GM23338 (cell line): Measurements from ENCODE around the gene KDM4C.

Experiments
- CREB1 ChIP-seq: fragments of 250-450 bp; sonication (Bioruptor Pico); IDR thresholded peaks from 2 replicates; pipeline ENCODE4 v1.5.0; 2020; ENCODE audit warnings: low read depth, mild to moderate bottlenecking, moderate library complexity
- ETS1 ChIP-seq: IDR thresholded peaks from 2 replicates; pipeline ENCODE4 v1.6.1; 2016; ENCODE audit warnings: antibody characterized with exemption
- EZH2 ChIP-seq: fragments of 200-600 bp; sonication (generic); IDR thresholded peaks from one replicate; pipeline ENCODE4 v1.8.0; 2017; ENCODE audit warnings: antibody characterized with exemption, mild to moderate bottlenecking, low read depth; ENCODE audit not compliant: unreplicated experiment
- EZH2phosphoT487 ChIP-seq: fragments of 200-600 bp; sonication (generic); IDR thresholded peaks from one replicate; pipeline ENCODE4 v1.8.1; 2018; ENCODE audit warnings: antibody characterized with exemption; ENCODE audit not compliant: unreplicated experiment
- JUNB ChIP-seq: IDR thresholded peaks from one replicate; pipeline ENCODE4 v1.6.1; 2016; ENCODE audit warnings: antibody characterized with exemption; ENCODE audit not compliant: unreplicated experiment
- NANOG ChIP-seq: IDR thresholded peaks from 2 replicates; pipeline ENCODE4 v1.6.1; 2016; ENCODE audit warnings: antibody characterized with exemption, borderline replicate concordance
- POLR2AphosphoS5 ChIP-seq: IDR thresholded peaks from 2 replicates; pipeline ENCODE4 v1.6.1; 2016; ENCODE audit warnings: antibody characterized with exemption, low read depth
- REST ChIP-seq: IDR thresholded peaks from one replicate; pipeline ENCODE4 v1.6.1; 2018; ENCODE audit warnings: antibody characterized with exemption; ENCODE audit not compliant: unreplicated experiment
- STAT1 ChIP-seq: IDR thresholded peaks from one replicate; pipeline ENCODE4 v1.6.1; 2016; ENCODE audit warnings: antibody characterized with exemption; ENCODE audit not compliant: unreplicated experiment
- ZNF114 ChIP-seq: fragments of 250-450 bp; sonication (Bioruptor Pico); IDR thresholded peaks from 2 replicates; pipeline ENCODE4 v1.5.0; 2020; ENCODE audit warnings: mild to moderate bottlenecking, moderate library complexity
- ZNF331 ChIP-seq: fragments of 250-450 bp; sonication (Bioruptor Pico); IDR thresholded peaks from 2 replicates; pipeline ENCODE4 v1.5.0; 2020; ENCODE audit warnings: low read depth, mild to moderate bottlenecking, moderate library complexity
- ZNF462 ChIP-seq: fragments of 250-450 bp; sonication (Bioruptor Pico); IDR thresholded peaks from 2 replicates; pipeline ENCODE4 v1.5.0; 2020; ENCODE audit warnings: mild to moderate bottlenecking, moderate library complexity
- TF ChIP-seq, protein P1 (sequence below), 2 experiments: fragments of 200-600 bp in 1 of 2; sonication (generic) in 1 of 2; conservative IDR thresholded peaks; 2 replicates each; pipeline versions ENCODE4 v1.5.1 to v1.6.1; 2016 to 2017; ENCODE audit warnings: antibody characterized with exemption in 2 of 2, low read depth in 2 of 2, mild to moderate bottlenecking in 2 of 2, moderate library complexity in 1 of 2

DNA sequence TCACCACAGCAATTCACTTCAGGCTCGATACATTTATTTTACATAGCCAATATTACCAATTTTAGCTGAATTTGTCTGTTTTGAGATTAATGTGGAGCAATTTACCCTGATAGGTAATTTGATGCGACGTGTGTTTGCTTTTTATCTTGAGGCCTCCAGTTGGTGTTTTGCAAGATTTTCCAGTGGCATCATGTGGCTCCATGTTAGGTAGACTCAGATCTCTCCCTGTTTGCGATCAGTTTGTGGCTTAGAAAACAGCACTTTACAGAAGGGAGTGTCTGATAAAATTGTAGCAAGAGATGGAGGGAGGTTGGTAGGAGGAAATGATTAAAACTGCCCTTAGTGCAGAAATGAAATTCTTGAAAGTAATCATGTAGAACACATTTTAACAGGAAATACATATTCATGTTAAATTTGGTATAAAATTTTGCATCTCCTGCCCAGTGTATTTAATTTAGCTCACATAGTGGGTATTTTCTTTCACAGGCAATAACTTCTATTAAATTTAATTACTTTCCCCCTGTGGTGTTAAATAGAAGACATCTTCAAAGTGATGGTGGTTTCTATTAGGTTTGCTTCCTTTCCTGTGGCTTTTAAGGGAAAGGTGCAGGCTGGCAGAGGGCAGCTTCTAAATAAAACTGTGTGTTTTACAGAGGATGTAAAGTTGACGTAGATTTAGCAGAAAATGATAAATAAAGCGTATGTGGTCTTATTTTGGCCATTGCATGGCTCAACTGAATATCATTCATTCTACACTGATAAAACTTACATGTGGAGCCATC lies 135.8 kb downstream of the KDM4C start:
- TF ChIP-seq, protein P1, sequence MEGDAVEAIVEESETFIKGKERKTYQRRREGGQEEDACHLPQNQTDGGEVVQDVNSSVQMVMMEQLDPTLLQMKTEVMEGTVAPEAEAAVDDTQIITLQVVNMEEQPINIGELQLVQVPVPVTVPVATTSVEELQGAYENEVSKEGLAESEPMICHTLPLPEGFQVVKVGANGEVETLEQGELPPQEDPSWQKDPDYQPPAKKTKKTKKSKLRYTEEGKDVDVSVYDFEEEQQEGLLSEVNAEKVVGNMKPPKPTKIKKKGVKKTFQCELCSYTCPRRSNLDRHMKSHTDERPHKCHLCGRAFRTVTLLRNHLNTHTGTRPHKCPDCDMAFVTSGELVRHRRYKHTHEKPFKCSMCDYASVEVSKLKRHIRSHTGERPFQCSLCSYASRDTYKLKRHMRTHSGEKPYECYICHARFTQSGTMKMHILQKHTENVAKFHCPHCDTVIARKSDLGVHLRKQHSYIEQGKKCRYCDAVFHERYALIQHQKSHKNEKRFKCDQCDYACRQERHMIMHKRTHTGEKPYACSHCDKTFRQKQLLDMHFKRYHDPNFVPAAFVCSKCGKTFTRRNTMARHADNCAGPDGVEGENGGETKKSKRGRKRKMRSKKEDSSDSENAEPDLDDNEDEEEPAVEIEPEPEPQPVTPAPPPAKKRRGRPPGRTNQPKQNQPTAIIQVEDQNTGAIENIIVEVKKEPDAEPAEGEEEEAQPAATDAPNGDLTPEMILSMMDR (conservative IDR thresholded peaks at IDR 0.05; ENCODE audit: low read depth in 2 of 2) = no peak
- TF ChIP-seq EZH2 (no peak), REST (no peak), POLR2AphosphoS5 (no peak), STAT1 (no peak), CREB1 (no peak), JUNB (no peak), EZH2phosphoT487 (no peak), ETS1 (no peak), ZNF331 (CRISPR knock-in tag) (no peak), ZNF114 (CRISPR knock-in tag) (no peak), ZNF462 (CRISPR knock-in tag) (no peak), NANOG (no peak)
